NCI-H2029 treated with DMSO at 0.1 percent for 48 hours (cell line): ENCODE data around the gene CRMP1.

Experiments
- DNase-seq: peaks from one replicate; lab custom pipeline; 2025; lab: John Stamatoyannopoulos, UW

CRMP1 gene

GRCh38 chr4:5919571-5919970, 26.7 kb upstream of the CRMP1 start:
- DNase-seq = no peak

GRCh38 chr4:5919044-5919443, 26.2 kb upstream of the CRMP1 start:
- DNase-seq = no peak

- DNase-seq = no peak
Measured at GRCh38 chr4:5918331-5918985, 25.6 kb upstream of the CRMP1 start.

GRCh38 chr4:5917672-5918071, 24.8 kb upstream of the CRMP1 start:
- DNase-seq = no peak

- DNase-seq = no peak
Measured at GRCh38 chr4:5916229-5916628, 23.3 kb upstream of the CRMP1 start.

GRCh38 chr4:5913454-5913853, 20.6 kb upstream of the CRMP1 start:
- no peak for DNase-seq

- no peak for DNase-seq
Measured at GRCh38 chr4:5912614-5913019, 19.7 kb upstream of the CRMP1 start.

GRCh38 chr4:5908876-5909427, 16.1 kb upstream of the CRMP1 start:
- no peak for DNase-seq

- DNase-seq = no peak
Measured at GRCh38 chr4:5906191-5906590, 13.3 kb upstream of the CRMP1 start.

- DNase-seq = no peak
Measured at GRCh38 chr4:5905714-5906113, 12.8 kb upstream of the CRMP1 start.

GRCh38 chr4:5900844-5901243, 8.0 kb upstream of the CRMP1 start:
- DNase-seq = no peak

GRCh38 chr4:5899881-5900280, 7.0 kb upstream of the CRMP1 start:
- no peak for DNase-seq

- no peak for DNase-seq
Measured at GRCh38 chr4:5899396-5899795, 6.5 kb upstream of the CRMP1 start.

- DNase-seq = no peak
Measured at GRCh38 chr4:5897674-5898073, 4.8 kb upstream of the CRMP1 start.

- DNase-seq = no peak
Measured at GRCh38 chr4:5895287-5895686, 2.4 kb upstream of the CRMP1 start.

GRCh38 chr4:5894266-5894665, 1.4 kb upstream of the CRMP1 start:
- no peak for DNase-seq

GRCh38 chr4:5893591-5893990, 705 bp upstream of the CRMP1 start:
- no peak for DNase-seq

- DNase-seq = no peak
Measured at GRCh38 chr4:5892323-5893003, 423 bp downstream of the CRMP1 start.

- no peak for DNase-seq
Measured at GRCh38 chr4:5891563-5892322, 1.1 kb downstream of the CRMP1 start.

- peak; percentile 54 for DNase-seq
Measured at GRCh38 chr4:5890063-5890727, 2.7 kb downstream of the CRMP1 start.

- no peak for DNase-seq
Measured at GRCh38 chr4:5889002-5889696, 3.7 kb downstream of the CRMP1 start.
